ENCODE data around the gene MUC6. TPM values are rescaled to one million over a fixed set of nuclear protein-coding genes. Genes with fewer than 3 reads are reported as not detected.

Gene MUC6
- total RNA-seq, 4 donors from 2014 or later: not detected

DNA sequence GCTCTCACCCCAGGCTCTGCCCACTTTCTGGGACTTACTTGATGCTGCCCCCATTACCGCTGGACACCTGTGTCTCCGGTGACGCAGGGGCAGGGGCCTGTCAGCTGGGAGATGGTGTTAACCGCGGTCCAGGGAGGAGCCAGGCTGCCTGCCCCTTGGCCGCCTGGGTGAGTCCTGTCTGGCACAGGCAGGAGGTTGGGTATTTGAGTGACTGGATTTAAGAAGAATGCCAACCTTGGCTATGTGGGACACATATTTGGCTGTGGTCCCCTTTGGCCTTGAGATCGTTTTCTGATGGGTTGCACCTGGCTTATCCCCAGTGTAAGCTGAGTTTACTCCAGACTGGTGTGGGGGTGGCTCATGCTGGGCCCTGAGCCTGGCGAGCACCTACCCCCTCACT, 2.5 kb downstream of the MUC6 start:
- no peak for DNase-seq (ENCODE audit: extremely low spot score)
- Histone ChIP-seq H3K36me3 (no peaks in the 10 kb centered on the region), H3K27me3 (peaks cover 0 to 39% (median 0%) of the 10 kb centered on the region in 4 donors), H3K27ac (replicated peaks in 1 of 4) (no peak overlapping the region), H3K4me3 (no peak overlapping the region), H3K4me1 (peaks cover 0 to 14% (median 0%) of the 10 kb centered on the region in 4 donors), H3K9me3 (no peaks in the 10 kb centered on the region)
- 74% methylated on average over 8 of the region's 8 CpGs for WGBS
- no peak for TF ChIP-seq POLR2AphosphoS5 (IDR thresholded peaks at IDR 0.05)
- no peak for TF ChIP-seq POLR2A (IDR thresholded peaks at IDR 0.05; ENCODE audit: low read depth)
- TF ChIP-seq EP300 (IDR thresholded peaks at IDR 0.05): no peak
- TF ChIP-seq, protein P1, sequence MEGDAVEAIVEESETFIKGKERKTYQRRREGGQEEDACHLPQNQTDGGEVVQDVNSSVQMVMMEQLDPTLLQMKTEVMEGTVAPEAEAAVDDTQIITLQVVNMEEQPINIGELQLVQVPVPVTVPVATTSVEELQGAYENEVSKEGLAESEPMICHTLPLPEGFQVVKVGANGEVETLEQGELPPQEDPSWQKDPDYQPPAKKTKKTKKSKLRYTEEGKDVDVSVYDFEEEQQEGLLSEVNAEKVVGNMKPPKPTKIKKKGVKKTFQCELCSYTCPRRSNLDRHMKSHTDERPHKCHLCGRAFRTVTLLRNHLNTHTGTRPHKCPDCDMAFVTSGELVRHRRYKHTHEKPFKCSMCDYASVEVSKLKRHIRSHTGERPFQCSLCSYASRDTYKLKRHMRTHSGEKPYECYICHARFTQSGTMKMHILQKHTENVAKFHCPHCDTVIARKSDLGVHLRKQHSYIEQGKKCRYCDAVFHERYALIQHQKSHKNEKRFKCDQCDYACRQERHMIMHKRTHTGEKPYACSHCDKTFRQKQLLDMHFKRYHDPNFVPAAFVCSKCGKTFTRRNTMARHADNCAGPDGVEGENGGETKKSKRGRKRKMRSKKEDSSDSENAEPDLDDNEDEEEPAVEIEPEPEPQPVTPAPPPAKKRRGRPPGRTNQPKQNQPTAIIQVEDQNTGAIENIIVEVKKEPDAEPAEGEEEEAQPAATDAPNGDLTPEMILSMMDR (IDR thresholded peaks at IDR 0.05): no peak
- intact Hi-C loops (cut with DNase I): no loop called here

GRCh38 chr11:1033016-1033798, 3.3 kb downstream of the MUC6 start:
- H3K36me3 ChIP-seq: no peaks in the 10 kb centered on the region
- 80% methylated on average over 24 of the region's 38 CpGs for WGBS
- no peaks in the 10 kb centered on the region for H3K9me3 ChIP-seq
- intact Hi-C loops (cut with DNase I): no loop called here
- peaks cover 0 to 17% (median 0%) of the 10 kb centered on the region in 4 donors for H3K4me1 ChIP-seq
- peaks cover 0 to 39% (median 0%) of the 10 kb centered on the region in 4 donors for H3K27me3 ChIP-seq
- no peak overlapping the region for H3K27ac ChIP-seq (replicated peaks in 1 of 4)
- H3K4me3 ChIP-seq: no peak overlapping the region
- TF ChIP-seq POLR2AphosphoS5 (IDR thresholded peaks at IDR 0.05) (no peak), POLR2A (IDR thresholded peaks at IDR 0.05; ENCODE audit: low read depth) (no peak), EP300 (IDR thresholded peaks at IDR 0.05) (no peak)
- TF ChIP-seq, protein P1 (IDR thresholded peaks at IDR 0.05): no peak
- DNase-seq (ENCODE audit: extremely low spot score): no peak

DNA sequence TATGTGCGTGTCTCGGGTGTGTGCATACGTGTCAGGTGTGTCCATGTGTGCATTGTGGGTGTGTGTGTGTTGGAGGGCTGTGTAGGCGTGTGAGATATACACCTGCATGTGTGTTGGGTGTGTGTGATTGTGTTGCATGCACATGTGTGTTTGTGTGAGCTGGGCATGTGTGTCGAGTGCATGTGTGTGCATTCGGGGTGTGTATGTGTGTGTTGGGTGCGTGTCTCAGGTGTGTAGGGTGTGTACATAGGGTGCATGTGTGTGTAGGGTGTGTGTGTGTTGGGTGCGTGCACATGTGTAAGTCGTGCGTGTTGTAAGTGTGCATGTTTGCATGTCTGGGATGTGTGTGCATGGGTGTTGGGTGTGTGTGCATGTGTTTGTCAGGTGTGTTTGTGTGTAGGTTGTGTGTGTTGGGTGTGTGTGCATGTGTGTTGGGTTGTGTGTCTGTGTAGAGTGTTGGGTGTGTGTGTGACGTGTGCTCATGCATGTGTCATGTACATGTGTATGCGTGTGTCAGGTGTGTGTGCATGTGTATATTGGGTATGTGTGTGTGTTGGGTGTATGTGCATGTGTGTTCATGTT, 4.1 kb downstream of the MUC6 start:
- Histone ChIP-seq H3K4me1 (peaks cover 0 to 17% (median 0%) of the 10 kb centered on the region in 4 donors), H3K36me3 (no peaks in the 10 kb centered on the region), H3K9me3 (no peaks in the 10 kb centered on the region), H3K27me3 (peaks cover 0 to 34% (median 0%) of the 10 kb centered on the region in 4 donors), H3K27ac (replicated peaks in 1 of 4) (no peak overlapping the region), H3K4me3 (no peak overlapping the region)
- intact Hi-C loops (cut with DNase I): no loop called here
- DNase-seq (ENCODE audit: extremely low spot score): no peak
- WGBS: 92% methylated on average over 12 of the region's 12 CpGs
- TF ChIP-seq, protein P1 (IDR thresholded peaks at IDR 0.05): no peak
- TF ChIP-seq EP300 (IDR thresholded peaks at IDR 0.05) (no peak), POLR2A (IDR thresholded peaks at IDR 0.05; ENCODE audit: low read depth) (no peak), POLR2AphosphoS5 (IDR thresholded peaks at IDR 0.05) (no peak)

GRCh38 chr11:1031121-1031899, 5.2 kb downstream of the MUC6 start:
- Histone ChIP-seq H3K4me1 (peaks cover 0 to 17% (median 0%) of the 10 kb centered on the region in 4 donors), H3K36me3 (no peaks in the 10 kb centered on the region), H3K27me3 (peaks cover 0 to 23% (median 0%) of the 10 kb centered on the region in 4 donors), H3K27ac (replicated peaks in 1 of 4) (no peak overlapping the region), H3K9me3 (no peaks in the 10 kb centered on the region), H3K4me3 (no peak overlapping the region)
- 83% methylated on average over 27 of the region's 30 CpGs for WGBS
- intact Hi-C loops (cut with DNase I): no loop called here
- TF ChIP-seq, protein P1 (IDR thresholded peaks at IDR 0.05): no peak
- TF ChIP-seq POLR2AphosphoS5 (IDR thresholded peaks at IDR 0.05) (no peak), EP300 (IDR thresholded peaks at IDR 0.05) (no peak), POLR2A (IDR thresholded peaks at IDR 0.05; ENCODE audit: low read depth) (no peak)
- DNase-seq (ENCODE audit: extremely low spot score): no peak
